SKM-1 (cell line): ENCODE results near the gene MYLK.

Experiments
- DNase-seq: peaks from one replicate; lab custom pipeline; 2025; ENCODE audit not compliant: unreplicated experiment; lab: John Stamatoyannopoulos, UW

The MYLK gene

GRCh38 chr3:123776071-123776782, 107.9 kb downstream of the MYLK start:
- no peak for DNase-seq

GRCh38 chr3:123774474-123774873, 109.7 kb downstream of the MYLK start:
- no peak for DNase-seq

- no peak for DNase-seq
Measured at GRCh38 chr3:123773681-123774431, 110.3 kb downstream of the MYLK start.

- no peak for DNase-seq
Measured at GRCh38 chr3:123769356-123769743, 114.8 kb downstream of the MYLK start.

- no peak for DNase-seq
Measured at GRCh38 chr3:123768480-123769355, 115.4 kb downstream of the MYLK start.

- DNase-seq = no peak
Measured at GRCh38 chr3:123767564-123768292, 116.4 kb downstream of the MYLK start.

GRCh38 chr3:123767009-123767372, 117.1 kb downstream of the MYLK start:
- DNase-seq = no peak

- no peak for DNase-seq
Measured at GRCh38 chr3:123766193-123767008, 117.7 kb downstream of the MYLK start.

GRCh38 chr3:123765475-123766128, 118.5 kb downstream of the MYLK start:
- DNase-seq = no peak

GRCh38 chr3:123764647-123765046, 119.5 kb downstream of the MYLK start:
- peak; percentile 46 for DNase-seq

GRCh38 chr3:123762805-123763204, 121.3 kb downstream of the MYLK start:
- DNase-seq = no peak

GRCh38 chr3:123760817-123761216, 123.3 kb downstream of the MYLK start:
- no peak for DNase-seq

GRCh38 chr3:123759871-123760270, 124.3 kb downstream of the MYLK start:
- DNase-seq = no peak

GRCh38 chr3:123759311-123759710, 124.8 kb downstream of the MYLK start:
- no peak for DNase-seq

GRCh38 chr3:123758081-123758564, 126.0 kb downstream of the MYLK start:
- no peak for DNase-seq

- peak; percentile 72 for DNase-seq
Measured at GRCh38 chr3:123757281-123757940, 126.7 kb downstream of the MYLK start.

GRCh38 chr3:123755501-123755900, 128.6 kb downstream of the MYLK start:
- DNase-seq = no peak

GRCh38 chr3:123755085-123755484, 129.0 kb downstream of the MYLK start:
- no peak for DNase-seq

GRCh38 chr3:123753286-123753685, 130.8 kb downstream of the MYLK start:
- DNase-seq = no peak
